Jurkat, Clone E6-1 (cell line): Measurements from ENCODE around the gene PNKD.

ENCODE experiments used
- DNase-seq: peaks from one replicate; pipeline ENCODE4 v3.0.0-alpha.2; 2011; ENCODE audit warnings: low read depth, low spot score
- H3K4me3 ChIP-seq: 2 replicates; pipeline ENCODE4 v1.5.1; 2011; ENCODE audit warnings: mild to moderate bottlenecking, low read length, control low read depth, moderate library complexity

Gene PNKD

GRCh38 chr2:218253232-218253625 is 17.1 kb upstream of the PNKD start:
- no peak overlapping the region for H3K4me3 ChIP-seq
- no peak for DNase-seq

- H3K4me3 ChIP-seq, result no peak overlapping the region
- no peak for DNase-seq
These were observed 14.9 kb upstream of the PNKD start for GRCh38 chr2:218255446-218255845.

- no peak for DNase-seq
- H3K4me3 ChIP-seq, result no peak overlapping the region
These were observed 13.5 kb upstream of the PNKD start for GRCh38 chr2:218256612-218257350.

GRCh38 chr2:218257390-218257981 is 12.8 kb upstream of the PNKD start:
- no peak overlapping the region for H3K4me3 ChIP-seq
- peak; percentile 53 for DNase-seq

GRCh38 chr2:218259099-218259961 is 11.0 kb upstream of the PNKD start:
- no peak overlapping the region for H3K4me3 ChIP-seq
- no peak for DNase-seq

- DNase-seq, result no peak
- H3K4me3 ChIP-seq, result no peak overlapping the region
These were observed 10.2 kb upstream of the PNKD start for GRCh38 chr2:218260166-218260565.

- DNase-seq, result no peak
- no peak within 1 kb of the TSS for H3K4me3 ChIP-seq
These were observed 9.4 kb upstream of the PNKD start, which contains the start of gene GPBAR1 for GRCh38 chr2:218260742-218261422. TSS of gene GPBAR1 (plus strand) at chr2:218261015. CDS start at chr2:218262725, 1,710 bp downstream.

- DNase-seq, result no peak
- no peak overlapping the region for H3K4me3 ChIP-seq
These were observed 8.7 kb upstream of the PNKD start for GRCh38 chr2:218261423-218262236.

- no peak for DNase-seq
These were observed 8.1 kb upstream of the PNKD start for GRCh38 chr2:218262237-218262600.

GRCh38 chr2:218262631-218263586 is 7.4 kb upstream of the PNKD start:
- DNase-seq, result no peak
- no peak overlapping the region for H3K4me3 ChIP-seq

More at GRCh38 chr2:218262237-218262600, 8.1 kb upstream of the PNKD start:
- no peak overlapping the region for H3K4me3 ChIP-seq

- H3K4me3 ChIP-seq, result no peak overlapping the region
- DNase-seq, result no peak
These were observed 6.3 kb upstream of the PNKD start for GRCh38 chr2:218263817-218264641.

- H3K4me3 ChIP-seq, result no peak overlapping the region
- no peak for DNase-seq
These were observed 5.4 kb upstream of the PNKD start for GRCh38 chr2:218264773-218265561.

- H3K4me3 ChIP-seq, result no peak overlapping the region
- DNase-seq, result no peak
These were observed 4.7 kb upstream of the PNKD start for GRCh38 chr2:218265626-218266025.

GRCh38 chr2:218266316-218266979 is 3.9 kb upstream of the PNKD start:
- DNase-seq, result no peak
- no peak overlapping the region for H3K4me3 ChIP-seq

- H3K4me3 ChIP-seq, result no peak overlapping the region
- DNase-seq, result no peak
These were observed 3.1 kb upstream of the PNKD start for GRCh38 chr2:218267259-218267658.
